Mucosa of rectum (tissue), 2 donors: Measurements from ENCODE around the gene WDR86.

ENCODE experiments used
- H3K27ac ChIP-seq, 2 donors: one replicate each; pipeline ENCODE4 v1.7.0; 2013; ENCODE audit warnings: inconsistent platforms in 2 of 2, low read depth in 2 of 2, low read length in 2 of 2
- H3K27me3 ChIP-seq, 2 donors: one replicate each; pipeline ENCODE4 v1.7.0; 2013; ENCODE audit warnings: low read length in 2 of 2; ENCODE audit not compliant: control insufficient read depth in 2 of 2, insufficient read depth in 2 of 2
- H3K36me3 ChIP-seq, 2 donors: one replicate each; pipeline ENCODE4 v1.7.0; 2013; ENCODE audit warnings: low read length in 2 of 2; ENCODE audit not compliant: control insufficient read depth in 2 of 2, insufficient read depth in 2 of 2
- H3K4me1 ChIP-seq, 2 donors: one replicate each; pipeline ENCODE4 v1.7.0; 2013; ENCODE audit warnings: low read length in 2 of 2, mild to moderate bottlenecking in 1 of 2; ENCODE audit not compliant: control insufficient read depth in 2 of 2, insufficient read depth in 2 of 2
- H3K4me3 ChIP-seq, 2 donors: one replicate each; pipeline ENCODE4 v1.7.0; 2013; ENCODE audit warnings: low read length in 2 of 2
- H3K9ac ChIP-seq, 2 donors: one replicate each; pipeline ENCODE4 v1.7.0; 2013; ENCODE audit warnings: low read length in 2 of 2, low read depth in 1 of 2, mild to moderate bottlenecking in 1 of 2
- H3K9me3 ChIP-seq, 2 donors: one replicate each; pipeline ENCODE4 v1.7.0; 2013; ENCODE audit warnings: low read length in 2 of 2; ENCODE audit not compliant: control insufficient read depth in 2 of 2
- donor health status: healthy.
- donor health status: Normal muscosa, but diverticular disease.

The WDR86 gene

GRCh38 chr7:151372612-151373265 is 37.1 kb downstream of the WDR86 start:
- peaks cover 0 to 4% of the 10 kb centered on the region in 2 donors for H3K4me1 ChIP-seq
- H3K36me3 ChIP-seq = peaks cover 38% of the 10 kb centered on the region in 2 donors
- H3K27me3 ChIP-seq = no peaks in the 10 kb centered on the region
- no peak overlapping the region for H3K27ac ChIP-seq
- H3K9ac ChIP-seq = no peak overlapping the region
- no peaks in the 10 kb centered on the region for H3K9me3 ChIP-seq
- H3K4me3 ChIP-seq = no peak overlapping the region

- Histone ChIP-seq H3K36me3 (peaks cover 26 to 27% of the 10 kb centered on the region in 2 donors), H3K27me3 (no peaks in the 10 kb centered on the region), H3K4me3 (no peak overlapping the region), H3K27ac (no peak overlapping the region), H3K4me1 (peaks cover 0 to 4% of the 10 kb centered on the region in 2 donors), H3K9me3 (no peaks in the 10 kb centered on the region), H3K9ac (no peak overlapping the region)
Observed at GRCh38 chr7:151371266-151371665, 38.6 kb downstream of the WDR86 start.

GRCh38 chr7:151368136-151368571 is 41.7 kb downstream of the WDR86 start:
- H3K4me1 ChIP-seq = peaks cover 0 to 4% of the 10 kb centered on the region in 2 donors
- H3K27me3 ChIP-seq = no peaks in the 10 kb centered on the region
- no peak overlapping the region for H3K4me3 ChIP-seq
- H3K27ac ChIP-seq = no peak overlapping the region
- no peaks in the 10 kb centered on the region for H3K9me3 ChIP-seq
- peaks cover 10 to 20% of the 10 kb centered on the region in 2 donors for H3K36me3 ChIP-seq
- peak overlapping the region in 1 of 2 donors; percentile 2 for H3K9ac ChIP-seq

DNA sequence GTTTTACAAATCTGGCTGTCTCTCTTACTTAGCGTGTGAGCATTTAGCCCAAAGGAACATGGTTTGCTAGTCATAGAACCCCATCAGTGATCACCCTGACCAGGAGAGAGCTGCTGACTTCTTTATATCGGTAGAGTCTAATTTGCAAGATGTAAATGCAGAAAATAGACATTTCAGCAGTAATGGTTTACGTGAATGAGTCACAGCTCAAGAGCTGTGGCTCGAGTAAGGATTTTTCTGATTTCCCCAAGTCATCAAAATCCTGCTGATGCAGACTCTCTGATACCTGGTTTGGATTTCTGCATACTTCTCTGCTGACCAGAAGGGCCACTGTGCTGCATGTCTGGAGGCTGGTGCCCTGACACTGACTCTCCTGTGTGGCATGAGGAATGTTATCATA is 42.6 kb downstream of the WDR86 start:
- H3K4me1 ChIP-seq = peaks cover 0 to 4% of the 10 kb centered on the region in 2 donors
- H3K4me3 ChIP-seq = no peak overlapping the region
- H3K9me3 ChIP-seq = no peaks in the 10 kb centered on the region
- H3K27ac ChIP-seq = no peak overlapping the region
- H3K36me3 ChIP-seq = peaks cover 17 to 27% of the 10 kb centered on the region in 2 donors
- no peak overlapping the region for H3K9ac ChIP-seq
- no peaks in the 10 kb centered on the region for H3K27me3 ChIP-seq

GRCh38 chr7:151366880-151367222 is 43.0 kb downstream of the WDR86 start:
- Histone ChIP-seq H3K27me3 (no peaks in the 10 kb centered on the region), H3K27ac (no peak overlapping the region), H3K36me3 (peaks cover 20 to 28% of the 10 kb centered on the region in 2 donors), H3K9me3 (no peaks in the 10 kb centered on the region), H3K4me3 (no peak overlapping the region), H3K4me1 (peaks cover 0 to 4% of the 10 kb centered on the region in 2 donors), H3K9ac (no peak overlapping the region)

- Histone ChIP-seq H3K36me3 (peaks cover 24 to 33% of the 10 kb centered on the region in 2 donors), H3K4me3 (no peak overlapping the region), H3K27ac (no peak overlapping the region), H3K27me3 (no peaks in the 10 kb centered on the region), H3K4me1 (peaks cover 0 to 4% of the 10 kb centered on the region in 2 donors), H3K9me3 (no peaks in the 10 kb centered on the region), H3K9ac (no peak overlapping the region)
Observed at GRCh38 chr7:151366166-151366879, 43.5 kb downstream of the WDR86 start.

DNA sequence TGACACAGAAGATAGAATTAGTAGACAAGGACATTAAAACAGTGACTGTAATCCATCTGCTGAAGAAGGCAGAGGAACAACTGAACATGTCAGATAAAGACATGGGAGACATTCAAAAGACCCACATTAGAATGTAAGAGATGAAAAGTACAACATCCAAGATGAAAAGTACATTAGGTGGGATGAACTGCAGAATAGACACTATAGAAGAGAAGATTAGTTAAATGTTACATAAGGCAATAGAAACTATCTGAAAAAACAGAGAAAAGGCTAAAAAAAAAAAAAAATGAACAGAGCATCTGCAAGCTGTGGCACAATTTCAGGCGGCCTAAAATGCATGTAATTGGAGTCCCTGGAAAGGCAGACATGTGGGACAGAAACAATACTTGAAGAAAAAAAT is 46.7 kb downstream of the WDR86 start:
- Histone ChIP-seq H3K4me3 (no peak overlapping the region), H3K9me3 (no peaks in the 10 kb centered on the region), H3K36me3 (peaks cover 34 to 36% of the 10 kb centered on the region in 2 donors), H3K4me1 (peaks cover 0 to under 1% of the 10 kb centered on the region in 2 donors), H3K27me3 (no peaks in the 10 kb centered on the region), H3K9ac (no peak overlapping the region), H3K27ac (no peak overlapping the region)

- Histone ChIP-seq H3K27me3 (no peaks in the 10 kb centered on the region), H3K36me3 (peaks cover 36 to 37% of the 10 kb centered on the region in 2 donors), H3K27ac (no peak overlapping the region)
Observed at GRCh38 chr7:151361193-151361959, 48.5 kb downstream of the WDR86 start.

DNA sequence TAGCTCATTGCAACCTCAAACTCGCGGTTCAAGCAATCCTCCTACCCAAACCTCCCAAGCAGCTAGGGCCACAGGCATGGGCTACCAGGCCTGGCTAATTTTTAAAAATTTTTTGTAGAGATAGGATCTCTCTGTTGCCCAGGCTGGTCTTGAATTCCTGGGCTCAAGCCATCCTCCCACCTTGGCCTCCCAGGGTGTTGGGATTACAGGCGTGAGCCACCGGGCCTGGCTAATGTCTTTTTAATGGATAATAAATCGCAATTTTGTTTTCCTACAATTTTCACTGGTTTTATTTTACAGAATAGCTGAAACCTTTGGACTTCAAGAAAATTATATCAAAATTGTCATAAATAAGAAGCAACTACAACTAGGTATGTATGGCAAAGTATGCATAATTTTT is 57.3 kb downstream of the WDR86 start:
- H3K4me1 ChIP-seq = peaks cover 9 to 11% of the 10 kb centered on the region in 2 donors
- no peak overlapping the region for H3K4me3 ChIP-seq
- no peaks in the 10 kb centered on the region for H3K27me3 ChIP-seq
- no peak overlapping the region for H3K27ac ChIP-seq
- H3K36me3 ChIP-seq = peaks cover 42 to 51% of the 10 kb centered on the region in 2 donors
- H3K9ac ChIP-seq = no peak overlapping the region
- no peaks in the 10 kb centered on the region for H3K9me3 ChIP-seq

More at GRCh38 chr7:151361193-151361959, 48.5 kb downstream of the WDR86 start:
- no peak overlapping the region for H3K4me3 ChIP-seq
- H3K9ac ChIP-seq = no peak overlapping the region
- H3K9me3 ChIP-seq = no peaks in the 10 kb centered on the region
- H3K4me1 ChIP-seq = no peaks in the 10 kb centered on the region

DNA sequence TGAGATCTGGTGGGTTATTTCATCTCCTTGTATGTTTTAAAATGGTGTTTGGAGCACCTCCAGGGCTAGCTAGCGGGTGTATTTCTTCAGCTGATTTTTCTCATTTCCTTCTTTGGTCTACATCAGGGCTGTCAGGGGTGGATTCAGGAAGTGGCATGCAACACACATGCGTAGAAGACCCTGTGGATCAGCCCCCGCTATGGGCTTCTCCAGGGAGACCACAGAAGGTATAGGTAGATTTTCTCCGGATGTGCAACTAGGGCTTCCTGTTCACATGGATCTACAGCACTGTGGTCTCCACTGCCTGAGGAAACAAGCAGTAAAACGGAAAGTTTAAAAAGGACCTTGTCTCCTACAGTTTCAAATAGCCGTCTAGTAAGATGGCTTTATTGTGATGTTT is 57.9 kb downstream of the WDR86 start:
- H3K27ac ChIP-seq = peak overlapping the region in 1 of 2 donors; percentile 12
- no peak overlapping the region for H3K4me3 ChIP-seq
- peaks cover 42 to 51% of the 10 kb centered on the region in 2 donors for H3K36me3 ChIP-seq
- H3K9ac ChIP-seq = no peak overlapping the region
- peaks cover 9 to 11% of the 10 kb centered on the region in 2 donors for H3K4me1 ChIP-seq
- no peaks in the 10 kb centered on the region for H3K27me3 ChIP-seq
- no peaks in the 10 kb centered on the region for H3K9me3 ChIP-seq
